GM06990 (cell line): ENCODE data around the gene ETFDH.

Experiments
- DNase-seq: peaks from one replicate; pipeline ENCODE4 v3.0.0-alpha.2; 2011; ENCODE audit not compliant: insufficient read length; ENCODE audit errors: extremely low read depth
- H3K27me3 ChIP-seq: replicated peaks from 2 replicates; pipeline ENCODE4 v1.6.0; 2011; ENCODE audit warnings: low read length; ENCODE audit not compliant: control insufficient read depth, insufficient read depth
- H3K36me3 ChIP-seq: 2 replicates; pipeline ENCODE4 v1.5.1; 2011; ENCODE audit warnings: low read length; ENCODE audit not compliant: control insufficient read depth, insufficient read depth
- H3K4me3 ChIP-seq: replicated peaks from 2 replicates; pipeline ENCODE4 v1.5.1; 2011; ENCODE audit warnings: low read depth, mild to moderate bottlenecking, control low read depth, low read length
- CTCF ChIP-seq: IDR thresholded peaks from 2 replicates; pipeline ENCODE4 v1.5.1; 2011; ENCODE audit warnings: low read length, control low read depth, mild to moderate bottlenecking, inconsistent platforms; ENCODE audit not compliant: insufficient read depth, poor library complexity, severe bottlenecking

The ETFDH gene

GRCh38 chr4:158671915-158672806, at the start of gene ETFDH:
Gene ETFDH, plus strand, starts transcription at chr4:158672296. Its CDS starts 161 bp downstream, at chr4:158672457.
- TF ChIP-seq CTCF = peak; percentile 83
- peak; percentile 100 for DNase-seq
- H3K36me3 ChIP-seq = no peaks in the 10 kb centered on the region
- peak within 1 kb of the TSS; percentile 98 for H3K4me3 ChIP-seq
- H3K27me3 ChIP-seq = no peaks in the 10 kb centered on the region

DNA sequence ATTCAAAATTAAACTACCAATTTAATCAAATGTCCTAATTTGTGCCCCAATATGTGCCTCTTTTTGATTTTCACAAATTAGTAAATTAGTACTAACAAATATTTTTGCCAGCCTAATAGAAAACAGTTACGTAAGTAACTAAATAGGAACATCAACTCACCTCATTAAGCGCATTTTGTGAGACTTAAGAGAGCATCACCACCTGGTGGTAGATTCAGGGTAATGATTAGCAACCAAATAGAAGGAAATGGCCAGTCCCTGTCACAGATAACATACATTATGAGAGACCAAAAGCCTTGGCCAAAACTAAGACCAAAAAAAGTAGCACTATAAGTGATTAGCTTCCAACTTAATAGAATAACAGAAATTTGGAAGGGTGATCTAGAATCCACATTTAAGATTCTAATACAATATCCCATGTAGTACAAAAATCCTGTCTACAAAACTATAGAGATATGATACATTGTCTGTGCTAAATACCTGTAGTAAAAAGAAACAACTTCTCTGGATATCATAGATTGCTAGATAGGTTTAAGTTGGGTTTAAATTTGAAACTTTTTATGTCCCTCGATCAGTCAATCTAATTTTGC, 47.1 kb upstream of the ETFDH start:
- TF ChIP-seq CTCF = peak; percentile 74
- no peaks in the 10 kb centered on the region for H3K36me3 ChIP-seq
- H3K27me3 ChIP-seq = no peaks in the 10 kb centered on the region
- DNase-seq = no peak
- H3K4me3 ChIP-seq = no peak overlapping the region

DNA sequence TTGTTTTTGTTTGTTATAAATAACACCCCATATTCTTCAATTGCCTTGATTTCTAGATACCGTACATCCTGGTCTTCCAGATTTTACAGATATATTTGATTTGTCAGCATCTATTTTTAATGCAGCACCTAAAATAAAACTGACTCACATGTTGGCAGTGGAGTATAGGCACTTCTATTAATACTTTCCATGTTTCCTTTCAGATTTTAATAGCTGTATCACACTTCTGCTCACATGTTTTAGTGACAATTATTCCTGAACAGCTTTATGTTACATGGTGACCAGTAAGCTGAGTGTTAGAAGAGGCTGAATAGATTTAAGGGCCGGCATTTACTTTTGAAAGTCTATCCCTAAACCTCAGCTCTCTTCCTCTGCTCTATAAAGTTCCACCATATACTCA, 46.6 kb upstream of the ETFDH start:
- TF ChIP-seq CTCF = no peak
- Histone ChIP-seq H3K4me3 (no peak overlapping the region), H3K27me3 (no peaks in the 10 kb centered on the region), H3K36me3 (no peaks in the 10 kb centered on the region)
- DNase-seq = no peak

DNA sequence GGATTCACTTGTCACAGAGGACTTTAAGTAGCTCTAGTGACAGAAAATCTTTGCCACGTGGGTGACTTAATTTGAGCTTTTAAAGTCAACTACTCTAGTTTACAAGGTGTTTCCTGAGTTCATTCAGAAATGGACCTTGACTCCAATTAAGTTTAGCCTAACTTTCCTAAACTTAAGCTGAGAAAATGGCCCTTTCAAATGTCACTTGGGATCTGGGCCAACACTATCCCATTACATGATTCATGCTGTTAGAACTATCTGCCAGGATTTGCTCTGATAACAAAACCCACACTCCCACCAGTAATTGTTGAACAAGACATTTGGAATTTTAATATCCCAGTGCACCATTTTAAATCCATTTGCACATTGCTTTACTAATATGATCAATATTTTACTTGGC, 41.2 kb upstream of the ETFDH start:
- no peak for TF ChIP-seq CTCF
- Histone ChIP-seq H3K36me3 (no peaks in the 10 kb centered on the region), H3K27me3 (no peaks in the 10 kb centered on the region), H3K4me3 (no peak overlapping the region)
- DNase-seq = no peak

GRCh38 chr4:158636619-158637018, 35.5 kb upstream of the ETFDH start:
- no peaks in the 10 kb centered on the region for H3K36me3 ChIP-seq
- H3K27me3 ChIP-seq = no peaks in the 10 kb centered on the region
- DNase-seq = no peak
- no peak overlapping the region for H3K4me3 ChIP-seq
- TF ChIP-seq CTCF = no peak
